Measurements from ENCODE around the gene ASCC3.

Gene ASCC3

GRCh38 chr6:100518588-100518987, 362.5 kb downstream of the ASCC3 start:
- TF ChIP-seq TCF12 (IDR thresholded peaks at IDR 0.05; ENCODE audit: low read depth) (no peak), TEAD4 (IDR thresholded peaks at IDR 0.05) (no peak), TAF1 (IDR thresholded peaks at IDR 0.05; ENCODE audit: low read depth) (no peak), FOXM1 (IDR thresholded peaks at IDR 0.05; ENCODE audit: borderline replicate concordance, low read depth) (no peak), NFIC (IDR thresholded peaks at IDR 0.05) (no peak), RAD21 (IDR thresholded peaks at IDR 0.05; ENCODE audit: low read depth) (no peak), YY1 (IDR thresholded peaks at IDR 0.05; ENCODE audit: low read depth) (no peak), CREB1 (IDR thresholded peaks at IDR 0.05; ENCODE audit: low read depth) (no peak), REST (IDR thresholded peaks at IDR 0.05; ENCODE audit: low read depth) (no peak), USF1 (IDR thresholded peaks at IDR 0.05) (no peak)

GRCh38 chr6:100517633-100518032, 363.5 kb downstream of the ASCC3 start:
- no peak for TF ChIP-seq REST (IDR thresholded peaks at IDR 0.05; ENCODE audit: low read depth)
- no peak for TF ChIP-seq EGR1 (IDR thresholded peaks at IDR 0.05)
- TF ChIP-seq EP300 (IDR thresholded peaks at IDR 0.05; ENCODE audit: borderline replicate concordance): no peak
- no peak for TF ChIP-seq TCF12 (IDR thresholded peaks at IDR 0.05; ENCODE audit: low read depth)

GRCh38 chr6:100517106-100517505, 364.0 kb downstream of the ASCC3 start:
- no peak for TF ChIP-seq TEAD4 (IDR thresholded peaks at IDR 0.05)
- TF ChIP-seq TAF1 (IDR thresholded peaks at IDR 0.05; ENCODE audit: low read depth): no peak
- no peak for TF ChIP-seq FOXM1 (IDR thresholded peaks at IDR 0.05; ENCODE audit: borderline replicate concordance, low read depth)
- no peak for TF ChIP-seq NFIC (IDR thresholded peaks at IDR 0.05)
- no peak for TF ChIP-seq EP300 (IDR thresholded peaks at IDR 0.05; ENCODE audit: borderline replicate concordance)
- TF ChIP-seq EGR1 (IDR thresholded peaks at IDR 0.05): no peak
- no peak for TF ChIP-seq ZBTB7A (IDR thresholded peaks at IDR 0.05; ENCODE audit: low read depth)
- no peak for TF ChIP-seq TCF12 (IDR thresholded peaks at IDR 0.05; ENCODE audit: low read depth)
- no peak for TF ChIP-seq REST (IDR thresholded peaks at IDR 0.05; ENCODE audit: low read depth)
- TF ChIP-seq CREB1 (IDR thresholded peaks at IDR 0.05; ENCODE audit: low read depth): no peak
- TF ChIP-seq YY1 (IDR thresholded peaks at IDR 0.05; ENCODE audit: low read depth): no peak
- TF ChIP-seq CEBPB (IDR thresholded peaks at IDR 0.05): no peak
- TF ChIP-seq RAD21 (IDR thresholded peaks at IDR 0.05; ENCODE audit: low read depth): no peak
- no peak for TF ChIP-seq MAX (IDR thresholded peaks at IDR 0.05)
- TF ChIP-seq USF1 (IDR thresholded peaks at IDR 0.05): no peak

GRCh38 chr6:100514660-100515059, 366.5 kb downstream of the ASCC3 start:
- TF ChIP-seq EP300 (IDR thresholded peaks at IDR 0.05; ENCODE audit: borderline replicate concordance): no peak
- TF ChIP-seq CREB1 (IDR thresholded peaks at IDR 0.05; ENCODE audit: low read depth): no peak
- TF ChIP-seq YY1 (IDR thresholded peaks at IDR 0.05; ENCODE audit: low read depth): no peak
- TF ChIP-seq NFIC (IDR thresholded peaks at IDR 0.05): no peak
- no peak for TF ChIP-seq TAF1 (IDR thresholded peaks at IDR 0.05; ENCODE audit: low read depth)
- no peak for TF ChIP-seq ZBTB7A (IDR thresholded peaks at IDR 0.05; ENCODE audit: low read depth)
- no peak for TF ChIP-seq CEBPB (IDR thresholded peaks at IDR 0.05)
- TF ChIP-seq TEAD4 (IDR thresholded peaks at IDR 0.05): no peak
- TF ChIP-seq TCF12 (IDR thresholded peaks at IDR 0.05; ENCODE audit: low read depth): no peak
- no peak for TF ChIP-seq RAD21 (IDR thresholded peaks at IDR 0.05; ENCODE audit: low read depth)
- no peak for TF ChIP-seq MAX (IDR thresholded peaks at IDR 0.05)
- no peak for TF ChIP-seq USF1 (IDR thresholded peaks at IDR 0.05)
- no peak for TF ChIP-seq FOXM1 (IDR thresholded peaks at IDR 0.05; ENCODE audit: borderline replicate concordance, low read depth)
- TF ChIP-seq EGR1 (IDR thresholded peaks at IDR 0.05): no peak
- TF ChIP-seq REST (IDR thresholded peaks at IDR 0.05; ENCODE audit: low read depth): no peak
